Stimulated activated CD8-positive, alpha-beta memory T cell treated with anti-CD3 and anti-CD28 coated beads, Interleukin-2, amount 100 ng/mL, for 48 hours (primary cell): Measurements from ENCODE around the gene C1QL3.

Experiments used
- DNase-seq, 2 donors: peaks; one replicate each; pipeline ENCODE4 v3.0.0-alpha.2; 2020; ENCODE audit warnings: low read depth in 2 of 2

Gene C1QL3

DNA sequence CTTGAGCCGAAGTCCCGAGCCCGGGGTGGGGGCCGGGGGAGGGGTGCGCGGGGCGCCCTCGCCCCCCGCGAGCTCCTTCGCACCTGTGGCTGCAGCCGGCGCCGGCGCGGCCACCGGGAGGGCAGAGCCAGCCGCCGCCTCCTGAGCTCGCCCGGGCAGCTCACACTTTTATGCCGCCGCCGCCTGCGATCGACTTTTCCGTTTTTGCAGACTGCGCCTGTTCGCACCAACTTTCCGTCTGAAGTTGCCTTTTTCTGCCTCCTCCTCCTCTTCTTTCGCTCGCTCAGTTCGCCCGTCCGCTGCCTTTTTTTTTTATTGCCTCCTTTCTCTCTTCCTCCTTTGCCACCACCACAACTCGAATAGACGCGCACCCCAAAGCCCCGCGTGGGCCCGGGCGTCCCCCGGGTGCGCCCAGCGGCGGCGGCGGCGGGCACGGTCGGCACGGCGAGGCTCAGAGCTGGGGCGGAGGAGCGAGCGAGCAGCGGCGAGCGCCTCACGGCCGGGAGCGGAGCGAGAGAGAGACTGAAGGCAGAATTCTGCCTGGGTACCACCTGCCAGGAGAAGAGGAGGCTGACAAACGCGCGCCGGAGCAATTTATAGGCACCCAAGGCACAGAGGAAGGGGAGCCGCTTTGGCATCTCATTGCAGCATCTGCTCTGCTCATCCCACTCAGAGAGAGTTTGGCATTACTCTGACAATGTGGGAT is at the start of gene C1QL3:
Gene C1QL3 (minus strand): TSS at position 569 of the 706 bp plus-strand sequence. CDS start 814 bp downstream, outside the sequence.
- peak in 1 of 2 donors; percentile 9 for DNase-seq

- no peak for DNase-seq
These were observed 49.1 kb upstream of the C1QL3 start for GRCh38 chr10:16570731-16571130.

GRCh38 chr10:16566202-16566805 is 44.6 kb upstream of the C1QL3 start:
- no peak for DNase-seq

DNA sequence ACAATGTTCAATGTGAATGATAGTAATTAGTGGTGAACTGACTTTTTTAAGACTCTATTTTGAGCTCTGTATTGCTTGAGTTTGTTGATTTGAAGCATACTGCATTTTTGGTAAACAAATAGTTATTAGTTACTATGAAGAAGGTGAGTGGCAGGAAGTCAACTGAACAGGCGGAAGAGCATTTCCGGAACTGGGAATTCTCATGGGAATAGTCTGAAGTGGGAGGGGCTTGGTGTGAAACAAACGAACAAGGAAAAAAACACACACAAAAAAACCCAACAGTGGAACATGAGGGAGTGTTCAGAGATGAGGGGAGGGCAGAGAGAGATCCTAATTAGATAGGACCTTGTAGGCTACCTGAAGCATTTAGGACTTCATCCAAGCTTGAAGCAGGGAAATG is 43.9 kb upstream of the C1QL3 start:
- no peak for DNase-seq

DNA sequence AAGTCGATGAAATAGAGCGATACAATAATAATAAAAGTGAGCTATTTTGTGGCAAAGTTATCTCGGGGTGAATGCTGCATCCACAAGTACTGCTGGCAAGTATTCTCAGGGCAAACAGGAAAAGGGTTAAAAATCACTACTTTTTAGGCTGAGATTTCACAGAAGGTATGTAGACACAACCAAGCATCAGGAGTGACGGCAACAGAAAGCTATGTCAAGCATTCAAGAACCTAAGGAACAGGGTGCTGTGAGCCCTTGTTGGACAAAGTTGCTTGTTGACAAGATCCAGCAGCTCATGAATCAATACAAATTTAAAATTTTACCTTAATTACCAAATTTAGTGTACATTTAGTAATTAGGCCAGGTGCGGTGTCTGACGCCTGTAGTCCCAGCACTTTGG is 41.2 kb upstream of the C1QL3 start:
- DNase-seq = no peak

DNA sequence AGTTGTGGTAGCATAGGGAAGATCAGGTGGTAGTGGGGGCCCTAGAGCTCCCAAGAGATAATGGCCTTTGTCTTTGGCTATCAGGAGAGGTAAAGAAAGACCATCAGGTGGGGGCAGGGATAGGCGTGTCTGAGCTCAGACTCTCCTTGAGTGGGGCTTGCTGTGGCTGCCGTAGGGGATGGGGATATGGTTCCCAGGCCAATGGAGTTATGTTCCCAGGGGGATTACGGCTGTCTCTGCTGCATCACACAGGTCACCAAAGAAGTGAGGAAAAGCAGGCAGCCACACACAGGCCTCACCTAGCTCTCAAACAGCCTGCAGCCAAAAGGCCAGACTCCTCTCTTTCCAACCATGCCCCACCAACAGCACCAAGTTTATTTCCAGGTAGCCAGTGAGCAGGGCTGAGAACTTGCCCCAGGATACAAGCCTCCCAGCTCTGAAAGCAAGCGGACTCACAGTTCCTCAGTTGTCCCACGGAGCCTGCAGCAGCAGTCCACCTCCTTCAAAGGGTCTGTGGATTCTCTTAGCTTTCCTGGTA is 37.6 kb upstream of the C1QL3 start:
- DNase-seq = no peak

DNA sequence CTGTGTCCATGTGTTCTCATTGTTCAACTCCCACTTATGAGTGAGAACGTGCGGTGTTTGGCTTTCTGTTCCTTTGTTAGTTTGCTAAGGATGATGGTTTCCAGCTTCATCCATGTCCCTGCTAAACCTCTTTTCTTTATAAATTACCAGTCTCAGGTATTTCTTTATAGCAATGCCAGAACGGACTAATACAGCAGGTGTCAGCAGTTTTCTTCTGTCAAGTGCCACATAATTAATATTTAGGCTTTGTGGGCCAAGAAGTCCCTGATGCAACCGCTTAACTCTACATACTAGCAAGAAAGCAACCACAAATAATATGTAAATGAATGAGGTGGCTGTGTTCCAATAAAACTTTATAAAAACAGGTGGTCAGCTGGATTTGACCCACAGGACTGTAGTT is 26.3 kb upstream of the C1QL3 start:
- no peak for DNase-seq

- no peak for DNase-seq
These were observed 23.5 kb upstream of the C1QL3 start for GRCh38 chr10:16545116-16545736.

DNA sequence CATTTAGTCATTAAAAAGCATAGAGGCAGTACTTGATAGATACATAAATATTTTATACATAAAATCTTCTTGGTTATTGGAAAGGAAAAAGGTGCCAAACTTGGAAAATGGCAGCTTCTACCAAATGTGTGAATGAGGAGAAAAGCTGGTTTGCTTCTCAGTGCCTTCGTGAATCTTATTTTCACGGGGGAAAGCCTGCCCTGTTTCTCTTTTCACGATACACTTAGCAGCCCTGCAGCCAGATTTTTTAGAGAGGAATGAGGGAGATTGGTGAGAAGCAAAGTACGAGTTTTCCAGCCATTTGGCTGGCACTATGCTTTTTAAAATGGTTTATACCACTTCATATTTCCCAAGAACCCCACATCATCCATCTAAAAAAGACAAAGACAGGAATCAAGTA is 22.9 kb upstream of the C1QL3 start:
- DNase-seq = no peak

DNA sequence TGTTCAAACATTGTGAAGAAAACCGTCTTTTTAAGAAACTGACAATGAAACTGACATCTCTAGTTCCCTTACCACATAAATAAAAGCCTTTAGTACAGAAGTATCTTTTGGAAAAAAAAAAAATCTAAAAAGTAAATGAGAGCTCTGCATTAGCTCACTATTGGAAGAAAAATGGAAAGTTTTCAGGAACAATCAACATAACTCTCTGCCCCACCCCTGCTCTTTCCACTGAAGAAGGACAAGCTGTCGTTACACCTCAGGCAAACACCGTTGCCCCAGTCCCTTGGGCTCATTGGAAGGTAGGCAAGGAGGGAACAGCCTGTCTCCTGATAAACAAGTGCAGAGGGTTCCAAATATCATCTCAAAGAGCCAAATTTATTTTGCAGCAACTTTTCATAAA is 22.4 kb upstream of the C1QL3 start:
- DNase-seq = no peak

DNA sequence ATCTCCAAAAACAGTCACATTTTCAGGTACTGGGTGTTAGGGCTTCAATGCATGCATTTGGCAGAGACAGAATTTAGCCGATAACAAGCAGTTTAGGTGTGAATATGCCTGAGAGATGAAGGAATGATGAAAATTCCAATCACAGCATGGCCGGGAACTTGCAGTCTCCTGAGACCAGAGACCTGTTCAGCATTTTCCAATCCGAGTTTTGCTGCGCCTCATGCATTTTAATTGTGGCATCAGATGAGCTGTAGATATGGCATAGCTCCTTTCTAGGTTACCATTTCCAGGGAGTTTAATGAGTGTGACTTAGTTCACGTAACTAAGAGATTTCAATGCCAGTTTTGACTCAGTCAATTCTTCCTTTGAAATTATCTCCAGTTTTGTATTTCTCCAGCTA is 14.5 kb upstream of the C1QL3 start:
- no peak for DNase-seq

GRCh38 chr10:16529853-16530252 is 8.2 kb upstream of the C1QL3 start:
- no peak for DNase-seq

DNA sequence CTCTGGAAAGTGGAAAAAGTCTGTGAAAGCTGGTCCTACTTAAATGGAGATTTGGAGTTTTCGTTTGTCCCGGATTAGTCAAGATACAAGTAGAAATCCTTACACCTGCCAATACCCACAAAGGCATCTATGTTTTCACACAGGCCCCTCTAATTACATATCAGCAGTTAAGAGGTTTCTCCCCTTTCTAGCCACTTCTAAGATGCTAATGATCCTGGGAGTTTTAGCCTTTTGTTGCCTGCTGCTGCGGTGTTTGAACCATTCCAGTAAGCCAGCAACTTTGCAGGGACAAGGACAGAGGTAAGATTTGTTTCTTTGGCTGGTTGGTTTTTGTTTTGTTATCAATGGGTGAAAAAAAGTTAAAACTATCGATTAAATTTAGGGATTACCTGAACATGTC is 5.8 kb upstream of the C1QL3 start:
- DNase-seq = no peak

GRCh38 chr10:16520900-16521299 is 779 bp downstream of the C1QL3 start:
- peak; percentile 40 to 41 for DNase-seq

- no peak for DNase-seq
These were observed 1.5 kb downstream of the C1QL3 start for GRCh38 chr10:16519908-16520861.

DNA sequence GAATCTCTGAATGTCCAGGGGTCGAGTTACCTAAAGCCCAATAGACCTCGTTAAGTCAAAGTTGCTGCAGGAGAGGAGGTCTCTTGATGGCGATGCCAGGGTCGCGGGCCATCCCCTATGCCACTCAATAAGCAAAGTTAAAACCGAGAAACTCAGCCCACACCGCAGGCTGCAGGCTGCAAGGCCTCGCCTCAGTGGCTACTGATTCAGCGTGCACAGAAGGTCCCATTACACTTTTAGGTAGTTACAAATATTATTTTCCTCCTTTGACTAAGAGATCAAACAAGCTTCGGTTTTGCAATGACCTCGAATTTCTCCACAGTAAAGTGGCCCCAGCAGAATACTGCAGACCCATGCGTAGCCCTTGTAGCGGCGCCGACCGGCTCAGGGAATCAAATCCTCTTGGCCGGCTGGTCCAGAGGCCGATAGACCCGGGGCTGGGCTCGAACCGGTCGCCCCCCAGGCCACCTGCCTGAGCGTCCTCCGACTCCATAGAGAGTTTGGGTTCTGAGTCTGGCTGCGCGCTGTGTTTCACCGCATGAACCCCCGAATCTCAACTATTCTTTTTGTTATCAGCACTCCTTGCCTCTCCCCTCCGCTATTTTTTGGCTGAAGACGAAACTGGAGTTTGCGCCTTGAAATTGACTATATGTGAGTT is 2.3 kb downstream of the C1QL3 start:
- DNase-seq = no peak

DNA sequence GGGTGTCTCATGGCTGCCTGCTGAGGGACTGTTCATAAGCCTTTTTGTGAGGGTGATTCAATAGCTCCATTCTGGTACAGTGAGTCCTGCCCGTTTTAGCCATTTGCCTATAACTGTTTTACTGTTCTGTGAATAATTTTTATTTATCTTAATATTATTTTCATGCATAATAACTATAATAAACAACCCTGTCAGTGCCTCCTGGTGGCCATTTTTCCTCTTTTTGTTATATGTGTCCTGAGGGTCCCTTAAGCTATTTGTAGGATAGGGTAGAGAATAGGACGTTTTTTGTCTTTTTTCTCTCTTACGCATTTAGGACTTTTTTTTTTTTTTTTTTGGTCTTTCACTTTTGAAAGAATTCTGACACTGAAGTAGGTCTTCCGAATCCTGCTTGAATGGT is 2.9 kb downstream of the C1QL3 start:
- no peak for DNase-seq

DNA sequence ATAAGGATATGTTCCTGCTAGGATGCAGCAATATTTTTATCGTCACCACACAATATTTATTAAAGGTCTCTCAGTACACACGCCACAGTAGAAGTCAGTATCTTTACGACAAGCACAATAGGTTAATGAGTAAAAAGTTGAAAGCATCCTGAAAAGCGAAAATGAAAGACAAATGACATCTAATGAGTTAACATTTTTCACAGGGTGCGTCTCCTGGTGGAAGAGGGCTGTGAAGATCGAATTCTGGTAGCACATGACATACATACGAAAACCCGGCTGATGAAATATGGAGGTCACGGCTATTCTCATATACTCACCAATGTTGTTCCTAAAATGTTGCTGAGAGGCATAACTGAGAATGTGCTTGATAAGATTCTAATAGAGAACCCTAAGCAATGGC is 10.8 kb downstream of the C1QL3 start:
- DNase-seq = no peak

GRCh38 chr10:16509996-16510395 is 11.7 kb downstream of the C1QL3 start:
- no peak for DNase-seq

- DNase-seq = no peak
These were observed 16.5 kb downstream of the C1QL3 start for GRCh38 chr10:16505161-16505560.

DNA sequence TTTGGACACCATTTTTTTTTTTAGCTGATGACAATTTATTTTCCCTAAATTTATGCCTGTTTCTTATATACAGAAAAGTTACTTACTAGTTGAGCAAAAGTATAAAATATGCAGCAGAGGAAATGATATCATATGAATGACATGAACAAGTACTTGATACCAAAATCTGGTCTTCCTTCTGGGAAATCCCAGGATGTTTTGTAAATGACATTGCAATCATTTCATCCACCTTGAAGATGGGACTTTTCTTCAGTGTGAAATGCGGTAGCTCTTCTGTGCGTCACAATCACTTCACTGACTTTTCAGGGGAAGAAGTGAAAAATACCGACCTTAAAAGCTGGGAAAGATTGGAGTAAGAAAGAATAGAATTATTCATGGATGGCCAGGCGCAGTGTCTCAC is 23.8 kb downstream of the C1QL3 start:
- DNase-seq = no peak
